Measurements from ENCODE around the gene RNF187. TPM values are rescaled to one million over a fixed set of nuclear protein-coding genes. Genes with fewer than 3 reads are reported as not detected.

The RNF187 gene
- total RNA-seq, 2 donors from 2014 or later = 103 to 112 TPM

DNA sequence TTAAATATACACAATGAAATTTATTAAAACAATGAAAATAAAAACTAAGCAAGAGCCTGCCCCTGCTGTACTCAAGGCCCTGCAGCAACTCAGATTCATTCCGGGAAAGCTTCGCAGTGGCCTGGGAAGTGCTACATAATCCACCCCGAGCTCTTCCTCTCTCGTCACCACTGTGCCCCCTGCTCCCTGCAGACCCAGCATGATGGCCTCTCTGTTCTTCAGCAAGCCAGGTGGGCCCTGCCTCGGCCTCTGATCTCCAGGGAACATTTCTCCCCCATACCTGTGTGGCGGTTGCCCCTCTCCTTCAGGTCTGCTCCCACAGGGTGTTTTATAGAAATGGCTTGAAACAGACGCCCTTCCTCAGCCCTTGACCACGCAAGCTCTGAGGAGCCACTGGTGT is 10.6 kb downstream of the RNF187 start:
- peaks cover 43% of the 10 kb centered on the region for H3K27me3 Mint-ChIP-seq (ENCODE audit: insufficient read depth)
- no peak overlapping the region for H3K4me3 Mint-ChIP-seq
- DNase-seq = peak; percentile 39

DNA sequence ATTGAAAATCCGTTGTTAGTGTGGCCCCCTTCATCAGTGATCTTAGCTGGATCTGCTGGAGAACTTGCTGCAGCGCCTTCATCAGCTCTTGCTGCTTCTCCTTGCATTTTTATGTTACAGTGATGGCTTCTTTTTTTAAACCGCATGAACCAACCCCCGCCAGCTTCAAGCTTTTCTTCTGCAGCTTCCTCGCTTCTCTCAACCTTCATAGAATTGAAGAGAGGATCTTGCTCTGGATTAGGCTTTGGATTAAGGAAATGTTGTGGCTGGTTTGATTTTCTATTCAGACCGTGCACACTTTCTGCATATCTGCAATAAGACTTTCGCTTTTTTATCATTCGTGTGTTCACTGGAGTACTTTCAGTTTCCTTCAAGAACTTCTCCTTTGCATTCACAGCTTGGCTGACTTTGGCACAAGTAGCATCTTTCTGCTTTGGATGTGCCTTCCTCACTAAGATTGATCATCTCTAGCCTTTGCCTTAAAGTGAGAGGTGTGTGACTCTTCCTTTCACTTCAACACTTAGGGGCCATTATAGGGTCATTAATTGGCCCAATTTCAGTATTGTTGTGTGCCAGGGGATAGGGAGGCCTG is 13.1 kb downstream of the RNF187 start:
- 79 to 92% methylated on average over 6 to 8 of the region's 8 CpGs for WGBS, 2 experiments (ENCODE audit: insufficient coverage in 1 of 2, insufficient read length in 1 of 2)
- peaks cover 3% of the 10 kb centered on the region for H3K9me3 Mint-ChIP-seq

More for the DNA sequence above, 10.6 kb downstream of the RNF187 start:
- TF ChIP-seq, protein P1, sequence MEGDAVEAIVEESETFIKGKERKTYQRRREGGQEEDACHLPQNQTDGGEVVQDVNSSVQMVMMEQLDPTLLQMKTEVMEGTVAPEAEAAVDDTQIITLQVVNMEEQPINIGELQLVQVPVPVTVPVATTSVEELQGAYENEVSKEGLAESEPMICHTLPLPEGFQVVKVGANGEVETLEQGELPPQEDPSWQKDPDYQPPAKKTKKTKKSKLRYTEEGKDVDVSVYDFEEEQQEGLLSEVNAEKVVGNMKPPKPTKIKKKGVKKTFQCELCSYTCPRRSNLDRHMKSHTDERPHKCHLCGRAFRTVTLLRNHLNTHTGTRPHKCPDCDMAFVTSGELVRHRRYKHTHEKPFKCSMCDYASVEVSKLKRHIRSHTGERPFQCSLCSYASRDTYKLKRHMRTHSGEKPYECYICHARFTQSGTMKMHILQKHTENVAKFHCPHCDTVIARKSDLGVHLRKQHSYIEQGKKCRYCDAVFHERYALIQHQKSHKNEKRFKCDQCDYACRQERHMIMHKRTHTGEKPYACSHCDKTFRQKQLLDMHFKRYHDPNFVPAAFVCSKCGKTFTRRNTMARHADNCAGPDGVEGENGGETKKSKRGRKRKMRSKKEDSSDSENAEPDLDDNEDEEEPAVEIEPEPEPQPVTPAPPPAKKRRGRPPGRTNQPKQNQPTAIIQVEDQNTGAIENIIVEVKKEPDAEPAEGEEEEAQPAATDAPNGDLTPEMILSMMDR (conservative IDR thresholded peaks at IDR 0.05) = no peak
- no peak overlapping the region for H3K9ac ChIP-seq (ENCODE audit: extremely low read depth, low read length, poor library complexity, severe bottlenecking)
- no peaks in the 10 kb centered on the region for H3K9me3 ChIP-seq (ENCODE audit: control insufficient read depth, low read length)
- no peak overlapping the region for H3K27ac ChIP-seq (ENCODE audit: low read depth, low read length)
- Mint-ChIP-seq H3K27ac (no peak overlapping the region), H3K9me3 (no peaks in the 10 kb centered on the region), H3K36me3 (ENCODE audit: low read depth) (peaks cover 31% of the 10 kb centered on the region), H3K4me1 (no peaks in the 10 kb centered on the region)
- H3K36me3 ChIP-seq (ENCODE audit: control insufficient read depth, insufficient read depth, low read length) = peaks cover 22% of the 10 kb centered on the region
- no peaks in the 10 kb centered on the region for H3K4me1 ChIP-seq (ENCODE audit: control insufficient read depth, insufficient read depth, low read length)
- peaks cover 27% of the 10 kb centered on the region for H3K27me3 ChIP-seq (ENCODE audit: control insufficient read depth, insufficient read depth, low read length, poor library complexity, severe bottlenecking)
- 86 to 92% methylated on average over 8 of the region's 8 CpGs for WGBS, 2 experiments (ENCODE audit: insufficient coverage in 1 of 2, insufficient read length in 1 of 2)
- H3K4me3 ChIP-seq (ENCODE audit: low read length) = no peak overlapping the region

DNA sequence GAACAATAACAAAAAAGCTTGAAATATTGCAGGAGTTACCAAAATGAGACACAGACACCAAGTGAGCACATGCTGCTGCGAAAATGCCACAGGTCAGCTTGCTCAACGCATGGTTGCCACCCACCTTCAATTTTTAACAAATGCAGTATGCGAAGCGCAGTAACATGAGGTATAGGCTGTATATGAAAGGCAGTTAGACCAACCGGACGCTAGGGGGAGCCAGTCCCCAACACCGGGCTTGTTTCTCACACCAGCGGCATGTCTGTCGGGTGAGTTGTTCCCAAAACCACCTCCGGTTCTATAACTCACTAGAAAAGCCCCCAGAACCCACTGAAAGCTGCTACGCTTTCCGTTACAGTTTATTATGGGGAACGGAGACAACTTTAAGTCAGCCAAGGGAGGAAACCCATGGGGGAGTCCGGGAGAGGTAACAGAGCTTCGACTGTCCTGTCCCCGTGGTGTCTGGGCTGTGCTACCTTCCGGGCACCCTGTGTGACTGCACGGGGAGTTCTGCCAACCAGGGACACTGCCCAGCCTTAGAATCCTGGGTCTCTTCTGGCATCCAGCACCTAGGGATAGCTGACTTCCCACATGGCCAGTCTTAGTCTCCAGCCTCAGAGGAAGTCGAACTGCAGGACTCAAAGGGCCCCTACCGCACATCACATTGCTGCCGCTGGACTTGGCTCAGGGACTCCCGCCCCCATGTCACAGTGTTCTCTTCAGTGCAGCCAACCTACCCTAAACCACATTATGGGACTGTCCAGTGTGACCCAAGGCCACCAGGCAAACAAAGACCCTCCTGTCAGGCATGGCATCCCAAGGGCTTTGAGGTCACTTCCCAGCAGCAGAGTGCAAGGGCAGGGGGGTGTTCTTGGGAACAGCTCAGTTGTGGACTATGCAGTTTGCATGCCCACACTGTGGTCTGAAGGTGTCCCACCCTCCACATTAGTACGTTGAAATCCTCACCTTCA is 14.0 kb downstream of the RNF187 start:
- H3K27me3 ChIP-seq (ENCODE audit: control insufficient read depth, insufficient read depth, low read length, poor library complexity, severe bottlenecking) = peaks cover 27% of the 10 kb centered on the region
- DNase-seq = peak; percentile 93
- no peak overlapping the region for H3K27ac ChIP-seq (ENCODE audit: low read depth, low read length)
- H3K4me3 ChIP-seq (ENCODE audit: low read length) = no peak overlapping the region
- H3K9me3 ChIP-seq (ENCODE audit: control insufficient read depth, low read length) = no peaks in the 10 kb centered on the region
- H3K4me1 Mint-ChIP-seq = no peaks in the 10 kb centered on the region
- H3K36me3 Mint-ChIP-seq (ENCODE audit: low read depth) = peaks cover 4% of the 10 kb centered on the region
- H3K9me3 Mint-ChIP-seq = peaks cover 10% of the 10 kb centered on the region
- TF ChIP-seq, protein P1 (conservative IDR thresholded peaks at IDR 0.05) = peak; percentile 97
- no peak overlapping the region for H3K4me3 Mint-ChIP-seq
- 5 to 42% methylated on average over 4 to 22 of the region's 23 CpGs for WGBS, 2 experiments (ENCODE audit: insufficient coverage in 1 of 2, insufficient read length in 1 of 2)
- H3K9ac ChIP-seq (ENCODE audit: extremely low read depth, low read length, poor library complexity, severe bottlenecking) = no peak overlapping the region
- no peaks in the 10 kb centered on the region for H3K4me1 ChIP-seq (ENCODE audit: control insufficient read depth, insufficient read depth, low read length)
- no peak overlapping the region for H3K27ac Mint-ChIP-seq
- H3K27me3 Mint-ChIP-seq (ENCODE audit: insufficient read depth) = peaks cover 56% of the 10 kb centered on the region
- peaks cover 2% of the 10 kb centered on the region for H3K36me3 ChIP-seq (ENCODE audit: control insufficient read depth, insufficient read depth, low read length)

More for the DNA sequence above, 13.1 kb downstream of the RNF187 start:
- Mint-ChIP-seq H3K36me3 (ENCODE audit: low read depth) (peaks cover 14% of the 10 kb centered on the region), H3K4me3 (no peak overlapping the region), H3K27me3 (ENCODE audit: insufficient read depth) (peaks cover 53% of the 10 kb centered on the region), H3K4me1 (no peaks in the 10 kb centered on the region), H3K27ac (no peak overlapping the region)
- Histone ChIP-seq H3K9ac (ENCODE audit: extremely low read depth, low read length, poor library complexity, severe bottlenecking) (no peak overlapping the region), H3K4me3 (ENCODE audit: low read length) (no peak overlapping the region), H3K27ac (ENCODE audit: low read depth, low read length) (no peak overlapping the region), H3K27me3 (ENCODE audit: control insufficient read depth, insufficient read depth, low read length, poor library complexity, severe bottlenecking) (peaks cover 27% of the 10 kb centered on the region), H3K4me1 (ENCODE audit: control insufficient read depth, insufficient read depth, low read length) (no peaks in the 10 kb centered on the region), H3K36me3 (ENCODE audit: control insufficient read depth, insufficient read depth, low read length) (peaks cover 8% of the 10 kb centered on the region), H3K9me3 (ENCODE audit: control insufficient read depth, low read length) (no peaks in the 10 kb centered on the region)
- TF ChIP-seq, protein P1 (conservative IDR thresholded peaks at IDR 0.05) = no peak
- DNase-seq = no peak

Measured in endodermal cell (in vitro differentiated cells).